Measurements from ENCODE around the gene AQP12A.

DNA sequence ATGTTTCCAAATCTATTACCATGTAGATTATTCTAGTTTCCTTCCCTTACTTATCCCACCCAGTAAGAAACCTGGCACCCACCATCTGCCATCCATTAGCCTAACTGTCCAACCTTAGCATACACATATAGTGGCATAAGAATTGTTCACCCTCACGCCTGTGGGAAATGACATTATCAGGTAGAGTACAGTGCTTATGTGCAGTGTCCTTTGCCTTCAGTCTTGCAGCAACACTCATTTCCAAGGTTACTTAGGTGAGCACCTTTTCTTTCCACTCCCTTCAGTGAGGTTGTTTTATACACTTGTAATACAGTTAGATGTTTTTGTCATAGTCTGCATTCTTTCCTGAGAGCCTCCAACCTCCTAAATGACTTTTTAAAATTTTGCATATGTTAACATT, 27.0 kb upstream of the AQP12A start:
- TF ChIP-seq, protein P1, sequence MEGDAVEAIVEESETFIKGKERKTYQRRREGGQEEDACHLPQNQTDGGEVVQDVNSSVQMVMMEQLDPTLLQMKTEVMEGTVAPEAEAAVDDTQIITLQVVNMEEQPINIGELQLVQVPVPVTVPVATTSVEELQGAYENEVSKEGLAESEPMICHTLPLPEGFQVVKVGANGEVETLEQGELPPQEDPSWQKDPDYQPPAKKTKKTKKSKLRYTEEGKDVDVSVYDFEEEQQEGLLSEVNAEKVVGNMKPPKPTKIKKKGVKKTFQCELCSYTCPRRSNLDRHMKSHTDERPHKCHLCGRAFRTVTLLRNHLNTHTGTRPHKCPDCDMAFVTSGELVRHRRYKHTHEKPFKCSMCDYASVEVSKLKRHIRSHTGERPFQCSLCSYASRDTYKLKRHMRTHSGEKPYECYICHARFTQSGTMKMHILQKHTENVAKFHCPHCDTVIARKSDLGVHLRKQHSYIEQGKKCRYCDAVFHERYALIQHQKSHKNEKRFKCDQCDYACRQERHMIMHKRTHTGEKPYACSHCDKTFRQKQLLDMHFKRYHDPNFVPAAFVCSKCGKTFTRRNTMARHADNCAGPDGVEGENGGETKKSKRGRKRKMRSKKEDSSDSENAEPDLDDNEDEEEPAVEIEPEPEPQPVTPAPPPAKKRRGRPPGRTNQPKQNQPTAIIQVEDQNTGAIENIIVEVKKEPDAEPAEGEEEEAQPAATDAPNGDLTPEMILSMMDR (IDR thresholded peaks at IDR 0.05): no peak
- no peak for TF ChIP-seq YY1 (IDR thresholded peaks at IDR 0.05; ENCODE audit: low read depth)
- no peak for TF ChIP-seq RFX5 (IDR thresholded peaks at IDR 0.05; ENCODE audit: low read length)

All from SK-N-SH (cell line).